HepG2 (cell line): ENCODE measurements around the gene ADAMTS12. TPM values are rescaled to one million over a fixed set of nuclear protein-coding genes. Genes with fewer than 3 reads are reported as not detected.

Source experiments
- HMG20B ChIP-seq: conservative IDR thresholded peaks from 2 replicates; pipeline ENCODE4 v1.6.1; 2016; ENCODE audit warnings: missing genetic modification reagents, missing compliant biosample characterization
- IRF2 ChIP-seq: IDR thresholded peaks from 2 replicates; pipeline ENCODE4 v1.6.1; 2018; ENCODE audit warnings: missing genetic modification reagents, missing compliant biosample characterization
- SOX13 ChIP-seq, 3 experiments: fragments of 450-650 bp in 1 of 3; sonication (generic) in 1 of 3; formaldehyde crosslinking in 1 of 3; IDR thresholded peaks in 2 of 3; conservative IDR thresholded peaks in 1 of 3; 2 replicates each; pipeline versions ENCODE4 v1.5.0 to v1.6.1; 2016 to 2020; ENCODE audit warnings: antibody characterized with exemption in 1 of 3, mild to moderate bottlenecking in 1 of 3, missing compliant biosample characterization in 1 of 3, missing genetic modification reagents in 1 of 3, moderate library complexity in 1 of 3
- ZFAT ChIP-seq: sonication (generic); formaldehyde crosslinking; conservative IDR thresholded peaks from 2 replicates; pipeline ENCODE4 v1.8.1; 2023; ENCODE audit warnings: missing genetic modification reagents, inconsistent platforms
- ZFP62 ChIP-seq: sonication (generic); formaldehyde crosslinking; IDR thresholded peaks from 2 replicates; pipeline ENCODE4 v1.4.0; 2020; ENCODE audit warnings: missing genetic modification reagents
- ZSCAN21 ChIP-seq: sonication (generic); formaldehyde crosslinking; IDR thresholded peaks from 2 replicates; pipeline ENCODE4 v1.8.0; 2022; ENCODE audit warnings: mild to moderate bottlenecking, missing genetic modification reagents, moderate library complexity, borderline replicate concordance
- ZSCAN9 ChIP-seq: IDR thresholded peaks from 2 replicates; pipeline ENCODE4 v1.6.1; 2016; ENCODE audit warnings: borderline replicate concordance
- polyA plus RNA-seq, 8 experiments: library from polyadenylated mRNA; depleted of rRNA in 3 of 8; stranded (reverse) in 7 of 8; unstranded in 1 of 8; fragments of >200 nt; fragmentation: Illumina TruSeq in 4 of 8; extraction: Trizol in 4 of 8; gene quantifications; 2 replicates each; pipeline versions ENCODE4 v1.2.1 to v1.2.3, GENCODE V29; 2011 to 2016; ENCODE audit warnings: low read depth in 4 of 8, missing spikeins in 1 of 8, mixed read lengths in 1 of 8; ENCODE audit not compliant: insufficient read depth in 1 of 8
- total RNA-seq, 5 experiments: library from RNA; depleted of rRNA; stranded (reverse); fragments of >200 nt; fragmentation: Illumina TruSeq; extraction: Trizol; gene quantifications; 2 replicates each; pipeline ENCODE4 v1.2.3, GENCODE V29; 2016; ENCODE audit warnings: low read depth in 1 of 5
- TF ChIP-seq, protein P1 (sequence below): sonication (generic); formaldehyde crosslinking; IDR thresholded peaks from 2 replicates; pipeline ENCODE4 v1.8.0; 2022; ENCODE audit warnings: low read depth, missing genetic modification reagents
- TF ChIP-seq, protein P2 (sequence below): sonication (generic); formaldehyde crosslinking; IDR thresholded peaks from 2 replicates; pipeline ENCODE4 v1.5.0; 2020; ENCODE audit warnings: missing genetic modification reagents
- TF ChIP-seq, protein P3 (sequence below): sonication (generic); formaldehyde crosslinking; IDR thresholded peaks from 2 replicates; pipeline ENCODE4 v1.5.0; 2020; ENCODE audit warnings: mild to moderate bottlenecking, low read depth, missing genetic modification reagents, borderline replicate concordance
- TF ChIP-seq, protein P4 (sequence below): sonication (generic); formaldehyde crosslinking; IDR thresholded peaks from 2 replicates; pipeline ENCODE4 v1.4.0; 2020; ENCODE audit warnings: missing genetic modification reagents, borderline replicate concordance
- TF ChIP-seq, protein P5 (sequence below): sonication (generic); formaldehyde crosslinking; IDR thresholded peaks from 2 replicates; pipeline ENCODE4 v1.5.0; 2020; ENCODE audit warnings: mild to moderate bottlenecking, missing genetic modification reagents

Gene ADAMTS12
- total and polyA plus RNA-seq, 2 of the 13 experiments (the other 11 are each of a cell fraction or from before 2014, with no cell fraction given) = 0.03 TPM; not detected in 1

DNA sequence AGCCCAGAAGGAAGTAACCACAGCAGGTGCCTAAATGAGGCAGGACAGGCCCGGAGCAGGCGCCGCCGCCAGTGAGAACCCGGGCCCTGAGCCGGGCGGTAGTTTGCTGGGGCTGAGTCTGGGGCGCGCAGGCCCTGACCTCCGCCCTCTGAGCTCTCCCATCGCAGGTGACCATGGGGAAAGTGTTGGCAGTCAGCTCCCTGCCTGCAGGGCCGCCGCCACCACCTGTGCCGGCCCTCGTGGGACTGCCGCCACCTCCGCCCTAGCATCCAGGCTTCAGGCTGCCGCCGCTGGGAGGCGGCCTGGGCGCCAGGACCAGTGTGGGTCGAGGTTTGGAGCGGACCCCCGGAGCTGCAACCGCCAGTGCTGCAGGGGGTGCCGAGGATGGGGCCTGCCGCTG lies 389.9 kb downstream of the ADAMTS12 start (continued):
- TF ChIP-seq, protein P1, sequence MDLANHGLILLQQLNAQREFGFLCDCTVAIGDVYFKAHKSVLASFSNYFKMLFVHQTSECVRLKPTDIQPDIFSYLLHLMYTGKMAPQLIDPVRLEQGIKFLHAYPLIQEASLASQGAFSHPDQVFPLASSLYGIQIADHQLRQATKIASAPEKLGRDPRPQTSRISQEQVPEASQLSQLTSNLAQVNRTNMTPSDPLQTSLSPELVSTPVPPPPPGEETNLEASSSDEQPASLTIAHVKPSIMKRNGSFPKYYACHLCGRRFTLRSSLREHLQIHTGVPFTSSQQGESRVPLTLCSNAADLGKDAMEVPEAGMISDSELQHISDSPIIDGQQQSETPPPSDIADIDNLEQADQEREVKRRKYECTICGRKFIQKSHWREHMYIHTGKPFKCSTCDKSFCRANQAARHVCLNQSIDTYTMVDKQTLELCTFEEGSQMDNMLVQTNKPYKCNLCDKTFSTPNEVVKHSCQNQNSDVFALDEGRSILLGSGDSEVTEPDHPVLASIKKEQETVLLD = no peak
- TF ChIP-seq ZSCAN21 (CRISPR knock-in tag) (no peak), ZFAT (no peak), ZSCAN9 (CRISPR knock-in tag) (no peak), HMG20B (CRISPR knock-in tag) (no peak), SOX13 (IDR thresholded peaks at IDR 0.05) (no peak), SOX13 (CRISPR knock-in tag; conservative IDR thresholded peaks at IDR 0.05 in 1 of 2, IDR thresholded peaks at IDR 0.05 in 1 of 2) (no peak), IRF2 (no peak), ZFP62 (CRISPR knock-in tag) (no peak)
- TF ChIP-seq, protein P2, sequence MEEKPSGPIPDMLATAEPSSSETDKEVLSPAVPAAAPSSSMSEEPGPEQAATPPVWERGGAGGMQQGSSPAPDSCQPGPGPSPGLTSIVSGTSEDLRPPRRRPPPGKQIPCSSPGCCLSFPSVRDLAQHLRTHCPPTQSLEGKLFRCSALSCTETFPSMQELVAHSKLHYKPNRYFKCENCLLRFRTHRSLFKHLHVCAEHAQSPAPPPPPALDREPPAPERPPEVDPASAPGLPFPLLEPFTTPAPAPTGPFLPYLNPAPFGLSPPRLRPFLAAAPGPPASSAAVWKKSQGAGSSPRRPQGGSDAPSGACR (CRISPR knock-in tag) = no peak
- TF ChIP-seq, protein P3, sequence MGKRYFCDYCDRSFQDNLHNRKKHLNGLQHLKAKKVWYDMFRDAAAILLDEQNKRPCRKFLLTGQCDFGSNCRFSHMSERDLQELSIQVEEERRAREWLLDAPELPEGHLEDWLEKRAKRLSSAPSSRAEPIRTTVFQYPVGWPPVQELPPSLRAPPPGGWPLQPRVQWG = no peak
- TF ChIP-seq, protein P4, sequence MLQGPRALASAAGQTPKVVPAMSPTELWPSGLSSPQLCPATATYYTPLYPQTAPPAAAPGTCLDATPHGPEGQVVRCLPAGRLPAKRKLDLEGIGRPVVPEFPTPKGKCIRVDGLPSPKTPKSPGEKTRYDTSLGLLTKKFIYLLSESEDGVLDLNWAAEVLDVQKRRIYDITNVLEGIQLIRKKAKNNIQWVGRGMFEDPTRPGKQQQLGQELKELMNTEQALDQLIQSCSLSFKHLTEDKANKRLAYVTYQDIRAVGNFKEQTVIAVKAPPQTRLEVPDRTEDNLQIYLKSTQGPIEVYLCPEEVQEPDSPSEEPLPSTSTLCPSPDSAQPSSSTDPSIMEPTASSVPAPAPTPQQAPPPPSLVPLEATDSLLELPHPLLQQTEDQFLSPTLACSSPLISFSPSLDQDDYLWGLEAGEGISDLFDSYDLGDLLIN (CRISPR knock-in tag) = no peak
- TF ChIP-seq, protein P5, sequence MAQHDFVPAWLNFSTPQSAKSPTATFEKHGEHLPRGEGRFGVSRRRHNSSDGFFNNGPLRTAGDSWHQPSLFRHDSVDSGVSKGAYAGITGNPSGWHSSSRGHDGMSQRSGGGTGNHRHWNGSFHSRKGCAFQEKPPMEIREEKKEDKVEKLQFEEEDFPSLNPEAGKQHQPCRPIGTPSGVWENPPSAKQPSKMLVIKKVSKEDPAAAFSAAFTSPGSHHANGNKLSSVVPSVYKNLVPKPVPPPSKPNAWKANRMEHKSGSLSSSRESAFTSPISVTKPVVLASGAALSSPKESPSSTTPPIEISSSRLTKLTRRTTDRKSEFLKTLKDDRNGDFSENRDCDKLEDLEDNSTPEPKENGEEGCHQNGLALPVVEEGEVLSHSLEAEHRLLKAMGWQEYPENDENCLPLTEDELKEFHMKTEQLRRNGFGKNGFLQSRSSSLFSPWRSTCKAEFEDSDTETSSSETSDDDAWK (CRISPR knock-in tag) = no peak
- TF ChIP-seq, all 625 proteins: peak for 0
